Cortex of kidney (tissue), 1 donor: Measurements from ENCODE around the gene ANO4.
"Not testable (repeated sequence)": the region's sequence is repeated elsewhere in the genome, so short reads cannot be mapped to it uniquely, and the experiment has no call there.

Experiments used
- DNase-seq: peaks from one replicate; lab custom pipeline; 2025; lab: John Stamatoyannopoulos, UW

The ANO4 gene

GRCh38 chr12:101097829-101098580 is 303.4 kb downstream of the ANO4 start:
- DNase-seq, result no peak

DNA sequence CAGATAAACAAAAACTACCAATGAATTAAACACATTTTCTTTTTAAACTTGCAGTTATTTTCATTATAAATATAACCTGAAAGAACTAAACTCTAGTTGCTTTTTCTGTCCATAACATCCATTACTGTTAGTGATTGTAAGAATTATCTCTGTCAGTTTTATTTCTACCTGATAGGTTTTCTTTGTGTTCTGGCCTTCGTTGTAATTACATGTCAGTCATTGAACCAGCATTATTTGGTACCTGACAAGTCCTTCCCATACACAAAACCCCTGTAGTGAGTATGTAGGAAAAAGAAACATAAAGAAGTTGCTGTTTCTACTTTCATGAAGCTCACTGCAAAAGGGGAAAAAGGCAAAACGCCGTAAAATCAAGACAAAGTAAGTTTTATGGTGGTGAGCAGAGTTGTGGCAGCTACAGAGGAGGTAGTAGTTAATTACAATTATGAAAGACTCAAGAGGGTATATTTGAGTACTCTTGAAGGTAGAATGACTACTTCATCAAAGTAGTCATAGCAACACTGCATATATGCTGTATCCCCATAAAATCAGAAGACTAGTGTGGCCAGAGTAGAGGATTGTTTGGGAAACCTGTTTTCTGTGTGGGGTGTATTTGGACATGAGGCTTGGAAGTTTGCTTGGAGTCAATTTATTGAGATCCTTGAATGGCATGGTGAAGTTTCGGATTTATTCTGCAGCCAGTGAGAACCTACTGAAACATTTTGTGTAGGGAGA is 312.6 kb downstream of the ANO4 start:
- DNase-seq, result no peak

DNA sequence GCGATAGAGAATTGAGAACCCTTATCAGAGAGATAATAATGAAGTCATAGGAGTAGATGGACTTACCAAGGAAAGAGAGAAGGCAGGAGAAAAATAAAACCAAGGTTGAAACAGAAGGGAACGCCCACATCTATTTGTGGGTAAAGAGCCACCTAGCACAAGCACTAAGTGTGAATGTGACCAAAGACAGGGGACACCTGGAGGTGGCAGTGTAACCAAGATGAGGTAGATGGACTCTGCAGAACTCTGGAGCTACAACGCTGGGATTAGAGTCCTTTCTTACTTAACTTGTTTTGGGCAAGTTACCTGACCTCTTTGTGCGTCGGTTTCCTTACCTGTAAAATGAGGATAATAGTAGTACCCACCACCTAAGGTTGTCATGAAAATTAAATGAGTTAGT is 313.6 kb downstream of the ANO4 start:
- no peak for DNase-seq

DNA sequence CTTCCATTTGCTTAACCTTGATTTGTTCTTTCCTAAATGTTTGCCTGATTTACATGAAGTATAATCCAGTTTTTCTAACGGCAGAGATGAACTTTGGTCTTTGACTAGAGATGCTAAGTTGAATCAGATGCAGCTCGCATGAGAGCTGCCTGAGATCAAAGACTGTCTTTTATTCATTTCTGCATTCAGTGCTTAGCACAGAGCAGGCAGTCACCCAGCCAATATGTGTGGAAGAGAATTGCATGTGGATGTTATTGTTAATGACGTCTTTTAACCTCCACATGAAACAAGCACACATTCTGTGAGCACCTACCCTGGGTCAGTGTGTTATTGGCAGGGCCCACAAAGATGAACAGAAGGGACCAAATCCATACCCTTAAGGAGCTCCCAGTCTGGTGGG is 316.3 kb downstream of the ANO4 start:
- no peak for DNase-seq

DNA sequence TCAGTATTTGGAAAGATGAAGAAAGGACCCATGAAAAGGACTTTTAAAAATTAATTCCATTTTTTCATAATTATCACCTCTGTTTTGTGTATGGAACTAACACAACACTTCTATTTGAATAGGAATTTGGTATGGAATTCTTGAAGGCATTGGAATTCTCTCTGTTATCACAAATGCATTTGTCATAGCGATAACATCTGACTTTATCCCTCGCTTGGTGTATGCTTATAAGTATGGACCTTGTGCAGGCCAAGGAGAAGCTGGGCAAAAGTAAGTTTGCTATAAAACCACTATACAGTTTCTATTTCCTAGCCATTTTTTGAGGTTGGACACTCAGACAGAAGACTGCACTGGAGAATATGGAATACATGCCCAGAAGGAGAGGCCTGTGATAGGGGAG is 316.9 kb downstream of the ANO4 start:
- no peak for DNase-seq

GRCh38 chr12:101115326-101115725 is 320.8 kb downstream of the ANO4 start:
- DNase-seq, result no peak

DNA sequence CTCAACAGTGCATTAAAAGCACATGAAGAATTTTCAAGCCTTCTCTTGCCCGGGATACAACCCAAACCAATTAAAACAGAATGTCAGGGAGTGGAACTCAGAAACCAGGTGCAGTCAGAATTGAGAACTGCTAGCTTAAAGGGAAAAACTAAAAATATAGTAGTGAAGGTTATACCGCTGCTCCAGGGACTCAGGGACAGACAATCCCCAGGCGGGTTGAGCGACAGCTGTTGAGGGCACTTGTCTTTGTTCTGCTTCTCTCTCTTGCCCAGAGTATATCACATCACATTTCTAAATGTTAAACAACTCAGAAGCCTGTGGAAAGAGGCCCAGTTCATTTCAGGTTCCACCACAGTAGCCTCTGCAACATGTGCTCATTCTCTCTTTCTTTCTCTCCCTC is 322.3 kb downstream of the ANO4 start:
- DNase-seq, result no peak

GRCh38 chr12:101117842-101118241 is 323.3 kb downstream of the ANO4 start:
- DNase-seq, result no peak

- DNase-seq, result no peak
Measured at GRCh38 chr12:101127521-101128219, 333.1 kb downstream of the ANO4 start.

GRCh38 chr12:101145777-101146431 is 351.3 kb downstream of the ANO4 start:
- DNase-seq, result not testable (repeated sequence)

GRCh38 chr12:101165319-101165718 is 370.7 kb downstream of the ANO4 start:
- DNase-seq, result no peak

DNA sequence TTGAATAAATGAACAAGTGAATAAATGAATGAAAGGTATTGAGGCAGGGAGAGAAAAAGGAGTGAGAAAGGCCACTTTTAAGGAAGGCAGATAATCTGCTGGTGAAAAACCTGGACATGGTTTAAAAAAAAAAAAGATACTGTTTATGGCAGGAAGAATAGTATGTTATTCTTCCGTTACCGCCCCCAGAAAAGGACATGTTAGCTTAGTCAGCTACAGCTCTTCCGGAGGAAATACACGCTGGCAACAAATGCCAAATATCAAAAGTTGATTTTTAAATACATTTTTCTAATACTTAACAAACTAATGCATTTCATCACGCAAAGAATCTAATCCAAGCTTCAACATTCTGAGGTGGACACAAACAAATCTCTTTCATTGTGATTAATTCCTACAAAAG is 372.3 kb downstream of the ANO4 start:
- DNase-seq, result no peak

DNA sequence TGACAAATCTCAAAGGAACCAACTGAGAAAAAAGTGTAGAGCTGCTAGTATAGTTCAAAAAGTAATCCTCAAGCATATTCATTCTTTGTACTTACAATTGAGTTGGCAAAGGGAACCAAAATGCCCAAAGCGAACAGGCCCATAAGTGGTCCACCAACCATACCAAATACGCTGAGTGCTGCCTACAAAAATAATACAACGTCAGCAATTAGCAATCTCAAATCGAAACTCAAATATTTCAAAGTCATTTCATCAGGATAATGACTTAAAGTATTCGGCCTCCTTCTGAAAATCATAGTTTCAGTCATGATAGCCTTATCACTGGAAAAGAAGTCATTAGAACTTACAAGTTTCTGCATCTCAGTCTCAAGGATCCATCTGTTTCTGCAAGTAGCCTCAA is 373.4 kb downstream of the ANO4 start:
- no peak for DNase-seq

DNA sequence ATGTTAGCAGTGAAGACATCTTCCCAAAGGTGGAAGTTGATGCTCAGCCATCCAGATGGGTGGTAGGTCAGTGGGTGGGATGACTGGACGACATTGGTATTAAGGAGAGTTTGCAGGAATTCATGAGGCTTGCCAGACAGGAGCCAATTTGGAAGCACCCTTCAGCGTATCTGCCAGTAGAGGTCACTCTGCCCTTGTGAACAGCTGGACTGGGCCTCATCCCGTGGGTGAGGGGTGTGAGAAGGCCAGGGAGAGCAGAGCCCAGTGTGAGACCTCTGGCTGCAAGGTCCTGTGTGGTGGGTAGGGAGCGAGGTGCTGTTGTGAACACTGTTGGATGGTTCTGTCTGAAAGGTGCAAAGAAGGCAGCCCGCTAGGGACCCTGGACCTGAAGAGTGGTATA is 377.7 kb downstream of the ANO4 start:
- DNase-seq, result no peak

DNA sequence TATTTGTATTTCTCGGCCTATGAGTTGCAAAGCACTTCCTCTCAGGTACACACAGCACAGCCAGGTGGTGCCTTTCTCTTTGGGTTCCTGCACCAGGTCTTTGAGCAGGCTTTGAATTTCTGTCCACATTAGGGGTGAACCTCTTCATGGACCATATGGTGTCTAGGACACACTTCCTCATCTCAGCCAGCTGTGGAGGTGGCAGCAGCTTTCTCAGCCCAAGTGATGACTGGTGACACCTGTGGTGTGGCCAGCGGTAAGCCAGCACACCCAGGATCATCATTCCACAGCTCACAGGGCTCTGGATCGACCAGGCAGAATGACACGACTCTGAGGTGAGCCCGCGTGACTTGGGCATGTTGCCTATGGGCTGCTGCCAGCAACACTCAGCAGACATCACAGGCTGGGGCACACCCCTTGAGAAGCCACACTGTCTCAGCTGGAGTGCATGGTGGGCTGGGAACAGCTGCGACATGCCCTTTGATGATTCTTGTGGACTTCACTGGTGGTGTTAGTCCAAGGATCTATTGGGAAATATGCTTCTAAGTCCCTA is 378.7 kb downstream of the ANO4 start:
- DNase-seq, result no peak

- no peak for DNase-seq
Measured at GRCh38 chr12:101174541-101174940, 380.0 kb downstream of the ANO4 start.
